Middle frontal gyrus (tissue), 1 donor: ENCODE measurements around the gene COG6.

Experiments used
- DNase-seq: peaks from one replicate; pipeline ENCODE4 v3.0.0-alpha.2; 2015; ENCODE audit warnings: low spot score; ENCODE audit errors: extremely low spot score

COG6 gene

DNA sequence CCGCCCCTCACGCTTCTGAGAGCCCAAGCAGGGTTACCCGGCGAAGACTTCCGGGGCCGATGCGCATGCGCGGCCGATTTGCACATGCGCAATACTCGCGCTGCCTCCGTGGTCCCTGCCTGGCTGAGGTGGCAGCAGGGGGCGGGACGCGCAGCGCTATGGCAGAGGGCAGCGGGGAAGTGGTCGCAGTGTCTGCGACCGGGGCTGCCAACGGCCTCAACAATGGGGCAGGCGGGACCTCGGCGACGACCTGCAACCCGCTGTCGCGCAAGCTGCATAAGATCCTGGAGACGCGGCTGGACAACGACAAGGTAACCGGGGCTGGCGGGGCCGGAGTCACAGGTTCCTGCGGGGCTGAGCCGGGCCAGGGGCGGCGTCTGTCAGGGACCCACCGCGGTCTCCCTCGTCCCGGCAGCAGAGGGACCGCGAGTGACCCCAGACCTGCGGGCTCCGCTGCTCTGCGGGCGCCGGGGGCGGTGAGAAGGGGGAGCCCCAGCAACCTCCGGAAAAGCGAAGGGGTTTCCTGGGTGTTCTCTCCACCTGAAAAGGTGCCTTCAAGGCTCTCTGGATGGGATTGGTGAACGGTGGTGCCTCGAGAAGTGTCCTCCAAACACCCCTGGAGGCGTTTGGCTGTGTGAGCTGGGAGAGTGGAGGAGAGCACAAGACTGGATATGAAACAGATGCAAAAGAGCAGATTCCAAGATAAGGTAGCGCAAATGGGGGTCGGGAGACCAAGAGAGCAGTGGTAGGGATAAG is at the start of gene COG6:
COG6 (plus strand) TSS at position 94 of the 756 bp plus-strand sequence; CDS start at position 159, 65 bp downstream.
- DNase-seq: peak; percentile 90

DNA sequence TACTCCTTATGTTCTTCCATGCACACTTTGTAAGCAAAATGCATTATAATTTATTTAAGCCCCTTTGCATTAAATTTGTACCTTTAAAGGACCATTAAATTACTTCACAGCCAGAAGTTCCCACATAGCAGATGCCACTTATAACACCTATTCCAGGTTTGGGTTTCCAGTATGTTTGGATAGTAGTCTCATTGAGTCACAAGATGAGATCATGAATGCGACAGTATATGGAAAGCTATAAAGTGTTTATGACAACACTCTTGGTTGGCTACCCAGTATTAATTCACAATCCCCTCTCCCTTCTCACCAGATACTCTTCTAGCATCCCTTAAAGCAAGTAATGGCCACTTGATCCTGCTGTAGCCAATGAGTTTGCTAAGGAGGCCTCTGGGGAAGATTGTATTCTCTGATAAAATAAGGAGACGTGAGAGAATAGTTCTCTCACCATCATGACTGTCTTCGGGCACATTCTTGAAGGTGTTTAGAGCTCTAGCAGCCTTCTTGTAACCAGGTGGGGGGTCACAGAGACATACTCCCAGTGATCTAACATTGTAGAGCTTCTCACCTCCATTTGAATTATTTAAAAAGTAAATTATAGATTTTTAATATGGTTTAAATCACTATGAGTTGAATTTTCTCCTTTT is 49.7 kb upstream of the COG6 start:
- DNase-seq: no peak

DNA sequence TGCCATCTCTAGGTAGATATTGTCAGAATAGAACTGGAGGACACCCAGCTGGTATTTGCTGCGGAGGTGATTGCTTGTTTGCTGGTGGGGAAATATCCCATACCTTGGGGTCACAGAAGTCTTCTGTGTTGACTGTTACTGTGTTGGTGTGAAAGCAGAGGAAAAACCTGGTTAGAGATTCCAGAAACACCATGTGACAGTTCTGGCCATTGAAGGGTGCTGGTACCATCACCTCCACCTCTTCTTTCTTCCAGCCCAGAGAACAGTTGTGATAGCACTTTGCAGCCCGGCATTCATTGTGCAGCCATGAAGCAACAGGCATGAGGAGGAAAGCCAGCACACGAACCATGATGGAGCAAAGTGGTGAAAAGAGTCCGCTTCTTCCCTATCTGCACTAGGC is 47.6 kb upstream of the COG6 start:
- DNase-seq: no peak

DNA sequence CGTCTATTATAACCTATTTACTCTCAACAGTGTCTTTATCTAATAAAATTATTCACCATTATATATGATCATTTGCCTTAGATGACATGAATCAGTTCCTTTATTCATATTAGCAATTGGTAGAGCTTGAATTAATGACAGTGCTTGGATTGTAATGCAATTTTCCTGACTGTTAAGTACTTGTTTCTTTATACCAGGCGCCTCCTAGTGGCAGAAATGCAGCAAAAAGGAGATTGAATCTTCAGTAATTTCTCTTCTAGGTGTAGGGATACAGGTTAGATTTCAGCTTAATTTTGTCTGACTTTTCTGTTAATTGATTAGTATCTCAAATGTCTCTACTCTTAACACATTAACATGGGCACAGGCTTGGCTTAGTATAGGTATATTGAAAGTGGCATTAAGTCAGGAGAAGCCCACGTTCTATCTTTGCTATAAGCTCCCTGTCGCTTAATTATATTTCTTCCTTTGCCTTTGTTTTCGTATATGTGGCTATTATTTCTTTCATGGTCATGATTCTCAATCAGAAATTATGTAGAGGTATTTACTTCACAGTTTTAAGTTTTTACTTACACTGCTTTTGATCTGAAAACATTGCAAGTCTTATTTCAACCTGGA is 43.3 kb upstream of the COG6 start:
- DNase-seq: peak; percentile 75

DNA sequence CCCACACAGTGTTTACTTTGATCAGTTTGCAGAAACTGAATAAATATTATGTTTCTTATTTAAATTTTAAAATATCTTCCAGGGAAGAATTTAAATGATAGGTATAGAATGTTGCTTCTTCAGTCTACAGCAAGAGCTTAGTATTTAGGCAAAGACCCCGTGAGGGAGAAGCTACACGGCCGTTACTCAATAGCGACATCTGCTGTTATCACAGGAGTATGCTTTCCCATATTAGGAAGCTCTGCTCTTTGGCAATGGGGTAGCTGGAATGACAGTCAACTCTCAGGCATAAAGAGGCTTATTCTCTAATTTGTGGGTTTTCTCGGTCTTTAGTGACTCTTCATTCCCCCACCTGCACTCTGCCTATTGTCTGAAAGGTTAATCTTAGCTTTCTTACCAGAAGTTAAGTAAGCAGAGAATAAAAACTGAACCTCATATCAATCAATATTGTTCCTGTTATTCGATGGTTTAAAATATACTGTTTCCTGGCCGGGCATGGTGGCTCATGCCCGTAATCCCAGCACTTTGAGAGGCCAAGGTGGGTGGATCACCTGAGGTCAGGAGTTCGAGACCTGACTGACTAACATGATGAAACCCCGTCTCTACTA is 39.3 kb upstream of the COG6 start:
- peak; percentile 58 for DNase-seq

DNA sequence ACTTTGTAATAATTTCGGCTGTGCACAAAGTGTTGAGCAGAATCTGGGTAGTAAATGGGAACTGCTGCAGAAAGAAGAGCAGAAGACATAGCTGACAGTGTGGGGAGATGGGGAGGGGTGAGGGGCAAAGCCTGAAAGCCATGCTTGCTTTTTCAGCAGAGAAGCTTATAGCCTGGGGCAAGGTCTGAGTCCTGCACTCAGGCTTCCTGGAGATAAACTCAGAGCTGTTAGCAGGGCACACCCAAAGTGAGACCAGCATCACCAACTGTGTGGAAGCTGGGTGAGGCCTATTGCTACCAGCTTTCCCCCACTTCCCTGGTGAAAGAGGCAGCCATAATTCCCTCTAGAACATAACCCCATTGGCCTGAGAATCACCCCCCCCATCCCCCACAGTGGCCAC is 36.9 kb upstream of the COG6 start:
- DNase-seq: no peak

DNA sequence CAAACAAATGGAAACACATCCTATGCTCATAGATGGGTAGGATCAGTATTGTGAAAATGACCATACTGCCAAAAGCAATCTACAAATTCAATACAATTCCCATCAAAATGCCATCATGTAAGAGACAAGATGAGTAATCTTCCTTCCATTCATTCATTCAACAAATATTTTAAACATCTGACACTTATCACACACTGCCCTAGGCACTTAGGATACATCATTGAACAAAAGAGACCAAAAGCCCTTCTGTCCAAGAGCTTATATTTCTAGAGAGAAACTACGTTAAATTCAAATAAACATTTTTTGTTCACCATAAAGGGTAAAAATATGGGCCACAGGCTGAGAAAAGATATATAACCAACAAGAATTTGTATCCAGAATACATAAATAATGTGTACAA is 32.0 kb upstream of the COG6 start:
- DNase-seq: no peak

DNA sequence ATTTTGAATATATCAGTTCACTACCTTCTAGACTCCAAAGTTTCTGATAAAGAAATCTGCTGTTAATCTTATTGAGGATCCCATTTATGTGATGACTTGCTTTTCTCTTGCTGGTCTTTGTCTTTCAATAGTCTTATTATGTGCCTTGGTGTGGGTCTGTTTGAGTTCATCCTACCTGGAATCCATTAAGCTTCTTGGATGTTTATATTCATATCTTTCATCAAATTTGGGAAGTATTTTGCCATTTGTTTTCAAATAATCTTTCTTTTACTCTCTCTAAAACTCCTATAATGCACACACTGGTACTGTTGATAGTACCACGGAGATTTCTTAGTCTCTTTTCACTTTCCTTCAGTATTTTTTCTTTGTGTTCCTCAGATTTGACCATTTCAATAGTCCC is 24.2 kb upstream of the COG6 start:
- no peak for DNase-seq

DNA sequence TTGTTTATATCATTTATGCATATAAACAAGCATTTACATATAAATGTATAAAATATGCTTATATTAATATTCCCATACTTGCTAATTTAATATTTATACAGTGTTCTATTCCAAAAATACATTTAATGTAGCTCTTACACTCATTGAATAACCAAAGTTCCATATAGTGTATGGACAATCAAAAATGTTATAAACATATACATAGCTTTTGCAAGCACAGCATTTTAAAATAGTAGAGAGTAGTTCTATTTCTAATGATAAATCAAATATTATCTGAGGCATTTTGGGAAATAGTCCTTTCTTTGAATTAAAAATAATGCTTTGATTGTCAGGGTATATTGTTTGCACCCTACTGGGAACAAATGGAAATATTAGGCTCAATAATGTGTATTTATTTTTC is 22.5 kb upstream of the COG6 start:
- DNase-seq: no peak

DNA sequence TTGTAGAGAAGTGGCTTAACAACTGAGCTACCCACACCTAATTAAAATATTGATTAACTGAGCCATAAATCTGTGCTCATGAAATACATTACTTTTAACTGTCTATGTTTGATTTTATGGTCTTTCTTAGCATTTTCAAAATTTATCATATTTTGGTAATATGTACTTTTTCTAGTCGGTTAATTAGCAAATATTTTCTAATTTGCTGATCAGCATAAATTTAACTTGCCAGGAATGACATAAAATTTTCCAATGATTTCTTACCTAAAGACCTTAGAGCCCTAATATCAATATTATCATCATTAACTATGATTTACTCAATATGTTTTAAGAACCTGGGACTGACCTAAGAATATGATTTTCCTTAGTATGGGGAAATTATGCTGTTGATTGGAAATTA is 19.9 kb upstream of the COG6 start:
- no peak for DNase-seq

DNA sequence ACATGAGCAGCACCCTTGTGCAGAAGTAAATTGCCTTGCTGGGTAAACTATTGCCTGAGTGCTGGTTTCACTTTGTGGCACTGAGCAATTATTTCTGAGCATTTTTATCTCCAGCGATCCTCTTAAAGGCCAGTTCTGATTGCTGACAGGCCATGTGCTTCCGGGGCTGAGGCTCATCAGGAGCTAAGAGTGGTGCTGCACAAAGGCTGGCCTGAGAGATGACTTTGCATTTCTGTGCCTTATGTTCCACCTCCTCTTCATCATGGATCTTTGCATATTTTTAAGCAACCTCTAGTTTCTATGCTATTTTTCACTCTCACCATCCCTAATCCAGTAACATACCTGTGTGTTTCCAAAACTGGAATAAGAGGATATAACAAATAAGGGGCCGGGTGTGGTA is 17.6 kb upstream of the COG6 start:
- DNase-seq: no peak

DNA sequence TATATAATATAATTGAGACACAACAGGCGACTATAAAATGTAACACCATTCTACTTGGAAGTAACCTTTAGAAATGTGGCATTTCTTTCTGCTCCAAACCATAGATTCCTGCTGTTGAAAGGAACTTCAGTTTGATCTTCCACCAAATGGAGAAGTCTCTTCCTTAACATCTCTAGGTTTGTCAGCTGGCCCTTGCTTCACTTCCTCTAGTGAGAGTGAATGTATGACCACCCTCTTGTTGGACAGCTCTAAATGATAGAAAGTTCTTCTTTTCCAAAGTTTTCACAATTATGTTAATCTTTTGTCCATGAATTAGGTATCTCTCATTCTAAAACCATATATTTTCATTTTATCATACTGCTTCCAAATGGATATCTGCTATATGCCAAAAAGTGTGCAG is 13.8 kb upstream of the COG6 start:
- no peak for DNase-seq

DNA sequence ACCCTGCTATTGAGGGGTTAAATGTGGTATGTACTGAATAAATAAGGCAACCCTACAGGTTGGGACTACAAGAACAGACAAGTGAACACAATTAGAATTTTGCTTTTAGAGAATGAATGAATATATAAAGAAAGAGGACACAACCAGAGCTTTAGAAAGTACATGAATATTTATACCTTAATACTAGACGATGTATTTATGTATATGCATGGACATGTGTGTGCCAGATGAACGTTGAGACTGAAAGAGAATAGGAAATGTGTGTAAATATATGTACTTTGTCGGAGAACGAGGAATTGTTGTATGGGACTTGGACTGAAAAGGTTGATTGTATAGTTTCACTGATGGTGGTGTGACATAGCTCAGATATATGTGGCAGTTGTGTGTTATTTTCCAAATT is 9.3 kb upstream of the COG6 start:
- DNase-seq: no peak

DNA sequence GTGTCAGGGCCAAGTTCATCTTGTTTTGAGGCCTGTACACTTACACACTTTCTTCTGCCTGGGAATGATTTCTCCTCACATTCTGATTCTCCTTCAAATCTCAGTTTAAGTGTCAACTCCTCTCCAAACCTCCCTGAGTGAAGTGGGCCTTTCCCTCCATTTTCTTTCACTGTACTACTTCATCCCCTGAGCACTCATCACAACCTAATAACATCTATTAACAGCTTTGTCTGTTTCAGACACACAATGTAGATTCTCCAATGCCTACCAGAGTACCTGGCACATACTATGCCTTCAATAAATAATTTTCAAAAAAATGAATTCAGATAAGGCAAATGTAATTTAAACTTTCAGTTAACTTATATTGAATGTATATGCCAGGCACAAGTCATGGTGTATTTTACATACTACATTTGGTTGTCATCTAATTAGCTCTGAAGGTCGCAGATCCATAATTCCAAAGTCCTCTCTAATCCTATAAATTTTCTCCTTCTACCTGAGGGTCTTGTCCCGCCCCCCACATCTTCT is 357 bp upstream of the COG6 start:
- no peak for DNase-seq

DNA sequence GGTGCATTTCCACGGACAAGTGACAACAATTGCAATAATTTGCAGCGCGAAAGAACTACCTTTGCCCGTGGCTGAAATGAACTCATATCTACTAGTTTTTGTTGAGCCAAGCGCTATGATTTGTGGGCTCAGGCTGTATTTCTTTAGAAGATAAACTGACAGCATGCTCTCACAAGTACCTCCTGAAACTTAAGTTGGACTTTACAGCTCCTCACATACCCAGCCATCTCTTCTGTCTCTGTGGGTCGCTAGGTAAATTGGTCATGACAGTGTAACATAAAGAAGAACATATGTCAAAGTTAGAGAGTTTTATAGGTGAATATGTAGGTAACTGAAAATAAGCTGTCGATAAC is 839 bp downstream of the COG6 start:
- DNase-seq: no peak

DNA sequence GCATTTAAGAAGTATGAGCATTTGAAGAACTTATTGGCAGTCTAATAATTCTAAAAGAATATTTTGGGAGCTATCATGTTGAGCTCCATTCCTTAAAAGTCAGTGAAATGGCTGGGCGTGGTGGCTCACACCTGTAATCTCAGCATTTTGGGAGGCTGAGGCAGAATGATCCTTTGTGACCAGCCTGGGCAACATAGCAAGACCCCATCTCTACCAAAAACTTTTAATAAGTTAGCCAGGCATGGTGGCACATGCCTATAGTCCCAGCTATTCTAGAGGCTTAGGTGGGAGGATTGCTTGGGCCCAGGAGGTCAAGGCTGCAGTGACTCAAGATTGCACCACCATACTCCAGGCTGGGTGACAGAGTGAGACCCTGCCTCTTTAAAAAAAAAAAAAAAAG is 8.0 kb downstream of the COG6 start:
- no peak for DNase-seq

DNA sequence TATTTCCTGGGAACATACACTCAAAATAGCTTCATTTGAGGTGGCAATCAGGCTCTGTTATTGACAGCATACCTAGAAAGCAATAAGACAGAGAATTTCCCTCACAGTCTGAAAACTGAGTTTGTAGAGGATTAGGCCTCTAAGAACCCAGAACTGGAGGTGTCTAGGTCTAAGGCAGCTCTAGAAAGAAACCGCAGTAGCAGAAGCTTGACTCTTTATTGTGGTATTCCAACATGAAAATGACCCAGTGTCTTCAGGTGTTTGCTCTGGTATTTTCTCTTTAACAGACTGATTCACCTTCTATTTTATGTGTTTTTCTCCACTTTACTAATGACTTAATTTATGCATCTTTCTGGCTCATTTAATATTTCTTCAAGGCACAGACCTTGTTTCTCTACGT is 8.5 kb downstream of the COG6 start:
- no peak for DNase-seq

DNA sequence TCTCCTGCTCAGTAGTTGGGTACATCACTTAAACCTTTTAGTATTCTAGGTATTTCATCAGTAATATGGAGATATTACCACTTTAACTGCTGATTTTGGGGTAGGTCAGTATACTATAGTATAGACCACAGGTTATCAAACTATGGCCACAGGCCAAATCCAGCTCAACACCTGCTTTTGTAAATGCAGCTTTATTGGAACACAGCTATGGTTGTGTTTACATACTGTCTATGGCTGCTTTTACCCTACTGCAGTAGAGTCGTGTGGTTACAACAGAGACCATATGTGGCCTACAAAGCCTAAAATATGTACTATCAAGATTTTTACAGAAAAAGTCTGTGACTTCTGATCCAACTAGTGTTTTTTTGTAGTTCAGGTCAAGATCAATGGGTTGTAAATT is 10.3 kb downstream of the COG6 start:
- DNase-seq: no peak

DNA sequence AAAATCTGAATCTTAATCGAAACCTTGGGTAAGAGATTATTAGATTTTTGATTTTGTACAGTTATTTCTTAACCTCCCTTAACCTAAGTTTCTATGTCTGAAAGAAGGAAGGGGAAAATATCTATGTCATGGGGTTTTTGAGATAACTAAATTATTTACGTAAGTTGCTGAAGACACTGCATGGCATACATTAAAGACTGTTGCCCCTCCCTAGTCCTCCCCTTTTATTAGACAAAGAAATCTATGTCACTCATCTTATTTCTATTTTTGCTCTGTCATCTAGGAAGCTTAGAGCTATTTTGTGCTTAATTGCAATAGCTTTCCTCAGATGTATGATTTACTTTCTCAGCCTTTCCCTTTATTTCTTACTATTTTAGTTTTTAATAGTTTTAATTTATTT is 15.0 kb downstream of the COG6 start:
- DNase-seq: no peak

DNA sequence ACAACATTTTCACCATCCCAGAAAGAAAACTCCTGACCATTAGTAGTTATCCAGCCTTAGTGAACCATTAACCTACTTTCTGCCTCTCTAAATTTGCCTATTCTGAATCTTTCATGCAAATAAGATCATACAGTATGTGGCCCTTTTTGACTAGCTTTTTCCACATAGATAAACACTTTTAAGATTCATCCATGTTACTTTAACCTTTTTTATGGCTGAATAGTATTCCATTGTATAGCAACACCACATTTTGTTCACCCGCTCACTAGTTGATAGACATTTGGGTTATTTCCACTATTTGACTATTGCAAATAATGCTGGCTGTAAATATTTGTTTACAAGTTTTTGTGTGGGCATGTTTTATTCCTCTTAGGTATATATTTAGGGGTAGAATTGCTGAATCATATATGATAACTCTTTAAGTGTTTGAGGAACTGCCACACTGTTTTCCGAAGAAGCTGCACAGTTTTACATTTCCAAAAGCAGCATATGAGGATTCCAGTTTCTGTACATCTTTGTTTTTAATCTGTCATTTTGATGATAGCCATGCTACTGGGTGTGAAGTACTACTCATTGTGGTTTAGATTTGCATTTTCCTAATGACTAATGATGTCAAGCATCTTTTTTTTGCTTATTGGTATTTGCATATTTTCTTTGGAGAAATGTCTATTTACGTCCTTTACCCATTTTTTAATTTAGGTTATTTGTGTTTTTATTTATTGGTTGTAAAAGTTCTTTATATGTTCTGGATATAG is 17.1 kb downstream of the COG6 start:
- no peak for DNase-seq

DNA sequence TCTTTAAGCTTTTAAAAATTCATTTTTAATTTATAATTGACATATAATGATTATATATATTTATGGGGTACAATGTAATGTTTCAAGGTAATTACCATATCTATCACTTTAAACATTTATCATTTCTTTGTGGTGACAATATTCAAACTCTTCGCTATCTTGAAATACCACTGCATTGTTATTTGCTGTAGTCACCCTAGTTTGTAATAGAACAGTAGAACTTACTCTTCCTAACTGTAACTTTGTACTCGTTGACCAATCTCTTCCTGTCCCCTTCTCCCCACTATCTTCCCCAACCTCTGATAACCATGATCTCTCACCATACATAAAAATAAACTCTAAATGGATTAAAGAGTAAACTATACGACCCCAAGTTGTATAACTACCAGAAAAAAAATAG is 20.4 kb downstream of the COG6 start:
- DNase-seq: no peak
